Activated T-helper 2 cell treated with anti-CD3 and anti-CD28 coated beads, Interferon-gamma antibody, Interleukin-2, Interleukin-4, amounts not matched to agents 10 μg/mL and 5 μg/mL and 100 μg/mL, durations not matched to agents 14 hours and 24 hours and 36 hours (primary cell): ENCODE results near the gene EVX2. TPM values are rescaled to one million over a fixed set of nuclear protein-coding genes. Genes with fewer than 3 reads are reported as not detected.

Experiments used
- DNase-seq: peaks from one replicate; pipeline ENCODE4 v3.0.0; 2021; ENCODE audit warnings: low spot score
- H3K27ac Mint-ChIP-seq: one replicate; pipeline ENCODE4 v1.8.0; 2021; ENCODE audit warnings: mixed read lengths
- H3K27me3 Mint-ChIP-seq: one replicate; pipeline ENCODE4 v1.8.0; 2021; ENCODE audit warnings: low read depth, mixed read lengths
- H3K36me3 Mint-ChIP-seq: one replicate; pipeline ENCODE4 v1.8.0; 2021; ENCODE audit warnings: low read depth, mixed read lengths
- H3K4me1 Mint-ChIP-seq: one replicate; pipeline ENCODE4 v1.8.0; 2021; ENCODE audit warnings: low read depth, mixed read lengths
- H3K4me3 Mint-ChIP-seq: one replicate; pipeline ENCODE4 v1.8.0; 2021; ENCODE audit warnings: low read depth, mild to moderate bottlenecking, moderate library complexity, mixed read lengths
- H3K9me3 Mint-ChIP-seq: one replicate; pipeline ENCODE4 v1.8.0; 2021; ENCODE audit warnings: mixed read lengths
- intact Hi-C: fragments of 100-400 bp; cut with micrococcal nuclease; formaldehyde crosslinking; loops from one replicate; pipeline ENCODE4 v1.15.1; 2023
- total RNA-seq: library from RNA; stranded (reverse); gene quantifications from 2 replicates; pipeline ENCODE4 v1.2.3, GENCODE V29; 2022

The EVX2 gene
- total RNA-seq, 1 donor from 2014 or later, result not detected

GRCh38 chr2:176126929-176127773, 43.4 kb upstream of the EVX2 start:
- Mint-ChIP-seq H3K27ac (peak overlapping the region; percentile 26), H3K4me3 (no peak overlapping the region), H3K27me3 (peaks cover 70% of the 10 kb centered on the region), H3K4me1 (peaks cover 8% of the 10 kb centered on the region), H3K36me3 (no peaks in the 10 kb centered on the region), H3K9me3 (no peaks in the 10 kb centered on the region)
- DNase-seq, result no peak
- intact Hi-C loops, result loop anchor here (2.0 to 10.0 kb wide), 5 partner anchors 512 to 1792 kb away; partner anchors contain the start of gene SP9

GRCh38 chr2:176125772-176126054, 42.0 kb upstream of the EVX2 start:
- peaks cover 65% of the 10 kb centered on the region for H3K27me3 Mint-ChIP-seq
- H3K27ac Mint-ChIP-seq, result no peak overlapping the region
- DNase-seq, result no peak
- no peak overlapping the region for H3K4me3 Mint-ChIP-seq
- H3K4me1 Mint-ChIP-seq, result no peaks in the 10 kb centered on the region
- no peaks in the 10 kb centered on the region for H3K36me3 Mint-ChIP-seq
- no peaks in the 10 kb centered on the region for H3K9me3 Mint-ChIP-seq
- intact Hi-C loops, result loop anchor here (2.0 to 10.0 kb wide), 5 partner anchors 513 to 1791 kb away; partner anchors contain the start of gene SP9

- Mint-ChIP-seq H3K27me3 (peaks cover 69% of the 10 kb centered on the region), H3K4me3 (no peak overlapping the region), H3K9me3 (no peaks in the 10 kb centered on the region), H3K27ac (peak overlapping the region; percentile 1), H3K36me3 (no peaks in the 10 kb centered on the region), H3K4me1 (no peaks in the 10 kb centered on the region)
- intact Hi-C loops, result loop anchor here (5.0 to 10.0 kb wide), 4 partner anchors 37 to 1790 kb away; partner anchors contain the start of gene SP9
- DNase-seq, result no peak
Observed at GRCh38 chr2:176124947-176125771, 41.4 kb upstream of the EVX2 start.

GRCh38 chr2:176124110-176124946, 40.6 kb upstream of the EVX2 start:
- intact Hi-C loops, result loop anchor here (5.0 to 10.0 kb wide), 2 partner anchors 38 to 1790 kb away; partner anchors contain the start of gene SP9
- no peaks in the 10 kb centered on the region for H3K36me3 Mint-ChIP-seq
- H3K27ac Mint-ChIP-seq, result peak overlapping the region; percentile 42
- no peaks in the 10 kb centered on the region for H3K9me3 Mint-ChIP-seq
- DNase-seq, result no peak
- H3K4me3 Mint-ChIP-seq, result no peak overlapping the region
- H3K4me1 Mint-ChIP-seq, result no peaks in the 10 kb centered on the region
- H3K27me3 Mint-ChIP-seq, result peaks cover 77% of the 10 kb centered on the region

GRCh38 chr2:176123411-176124109, 39.8 kb upstream of the EVX2 start:
- H3K27ac Mint-ChIP-seq, result peak overlapping the region; percentile 42
- no peaks in the 10 kb centered on the region for H3K36me3 Mint-ChIP-seq
- intact Hi-C loops, result loop anchor here (5.0 to 10.0 kb wide), 2 partner anchors 39 to 1789 kb away; partner anchors contain the start of gene SP9
- H3K4me1 Mint-ChIP-seq, result peaks cover 4% of the 10 kb centered on the region
- H3K9me3 Mint-ChIP-seq, result no peaks in the 10 kb centered on the region
- no peak for DNase-seq
- peaks cover 77% of the 10 kb centered on the region for H3K27me3 Mint-ChIP-seq
- no peak overlapping the region for H3K4me3 Mint-ChIP-seq

- H3K9me3 Mint-ChIP-seq, result no peaks in the 10 kb centered on the region
- peaks cover 4% of the 10 kb centered on the region for H3K4me1 Mint-ChIP-seq
- peak within 1 kb of the TSS; percentile 42 for H3K27ac Mint-ChIP-seq
- H3K4me3 Mint-ChIP-seq, result no peak within 1 kb of the TSS
- no peak for DNase-seq
- H3K27me3 Mint-ChIP-seq, result peaks cover 77% of the 10 kb centered on the region
- no peaks in the 10 kb centered on the region for H3K36me3 Mint-ChIP-seq
- intact Hi-C loops, result loop anchor here (5.0 to 10.0 kb wide), 2 partner anchors 39 to 1788 kb away; partner anchors contain the start of gene SP9
Observed at GRCh38 chr2:176122683-176123410, 39.1 kb upstream of the EVX2 start, which contains the start of gene HOXD9. Gene HOXD9, plus strand, starts transcription at chr2:176122719. Its CDS starts 50 bp downstream, at chr2:176122769.

GRCh38 chr2:176122052-176122682, 38.4 kb upstream of the EVX2 start:
- DNase-seq, result no peak
- H3K9me3 Mint-ChIP-seq, result no peaks in the 10 kb centered on the region
- peaks cover 4% of the 10 kb centered on the region for H3K4me1 Mint-ChIP-seq
- no peaks in the 10 kb centered on the region for H3K36me3 Mint-ChIP-seq
- H3K27me3 Mint-ChIP-seq, result peaks cover 76% of the 10 kb centered on the region
- no peak overlapping the region for H3K27ac Mint-ChIP-seq
- intact Hi-C loops, result loop anchor here (5.0 to 10.0 kb wide), 2 partner anchors 40 to 1787 kb away; partner anchors contain the start of gene SP9
- H3K4me3 Mint-ChIP-seq, result no peak overlapping the region

GRCh38 chr2:176121190-176122051, 37.7 kb upstream of the EVX2 start:
- Mint-ChIP-seq H3K4me1 (peaks cover 4% of the 10 kb centered on the region), H3K4me3 (no peak overlapping the region), H3K27me3 (peaks cover 77% of the 10 kb centered on the region), H3K36me3 (no peaks in the 10 kb centered on the region), H3K9me3 (no peaks in the 10 kb centered on the region), H3K27ac (no peak overlapping the region)
- DNase-seq, result no peak
- intact Hi-C loops, result loop anchor here (5.0 to 10.0 kb wide), 2 partner anchors 41 to 1787 kb away; partner anchors contain the start of gene SP9

- H3K36me3 Mint-ChIP-seq, result no peaks in the 10 kb centered on the region
- no peak overlapping the region for H3K4me3 Mint-ChIP-seq
- DNase-seq, result no peak
- no peak overlapping the region for H3K27ac Mint-ChIP-seq
- H3K27me3 Mint-ChIP-seq, result peaks cover 76% of the 10 kb centered on the region
- no peaks in the 10 kb centered on the region for H3K9me3 Mint-ChIP-seq
- peaks cover 4% of the 10 kb centered on the region for H3K4me1 Mint-ChIP-seq
- intact Hi-C loops, result loop anchor here (5.0 to 10.0 kb wide), 2 partner anchors 42 to 1786 kb away; partner anchors contain the start of gene SP9
Observed at GRCh38 chr2:176120364-176121189, 36.8 kb upstream of the EVX2 start.
